RKO (cell line): ENCODE results near the gene WAC.
"Not testable (repeated sequence)": the region's sequence is repeated elsewhere in the genome, so short reads cannot be mapped to it uniquely, and the experiment has no call there.

ENCODE experiments used
- DNase-seq: peaks from one replicate; pipeline ENCODE4 v3.0.0-alpha.2; 2016; ENCODE audit warnings: low spot score

The WAC gene

GRCh38 chr10:28564905-28565304 is 32.0 kb downstream of the WAC start:
- DNase-seq: no peak

DNA sequence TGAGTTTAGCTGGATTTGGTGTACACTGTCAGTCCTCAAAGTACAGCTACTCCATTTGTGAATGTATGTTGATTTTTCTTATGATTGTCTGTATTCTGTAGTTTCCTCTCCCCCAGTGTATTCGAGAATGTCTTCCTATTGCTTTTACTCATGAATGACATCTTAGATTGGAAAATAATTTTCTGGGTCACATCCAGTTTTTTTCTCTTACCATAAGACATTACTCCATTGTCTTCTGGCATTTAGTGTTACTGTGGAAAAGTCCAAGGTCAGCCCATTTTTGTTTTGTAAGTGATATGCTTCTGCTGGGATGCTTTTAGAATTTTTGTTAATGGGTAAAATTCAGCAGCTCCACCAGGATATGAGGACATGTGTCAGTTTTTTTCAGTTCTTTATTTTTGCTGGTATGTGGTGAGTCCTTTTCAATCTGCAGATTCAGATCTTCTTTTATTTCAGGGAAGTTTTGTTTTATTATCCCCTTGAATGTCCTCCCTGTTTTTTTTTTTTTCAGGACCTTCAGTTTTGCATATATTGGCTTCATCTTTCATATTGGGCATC is 33.6 kb downstream of the WAC start:
- DNase-seq: no peak

DNA sequence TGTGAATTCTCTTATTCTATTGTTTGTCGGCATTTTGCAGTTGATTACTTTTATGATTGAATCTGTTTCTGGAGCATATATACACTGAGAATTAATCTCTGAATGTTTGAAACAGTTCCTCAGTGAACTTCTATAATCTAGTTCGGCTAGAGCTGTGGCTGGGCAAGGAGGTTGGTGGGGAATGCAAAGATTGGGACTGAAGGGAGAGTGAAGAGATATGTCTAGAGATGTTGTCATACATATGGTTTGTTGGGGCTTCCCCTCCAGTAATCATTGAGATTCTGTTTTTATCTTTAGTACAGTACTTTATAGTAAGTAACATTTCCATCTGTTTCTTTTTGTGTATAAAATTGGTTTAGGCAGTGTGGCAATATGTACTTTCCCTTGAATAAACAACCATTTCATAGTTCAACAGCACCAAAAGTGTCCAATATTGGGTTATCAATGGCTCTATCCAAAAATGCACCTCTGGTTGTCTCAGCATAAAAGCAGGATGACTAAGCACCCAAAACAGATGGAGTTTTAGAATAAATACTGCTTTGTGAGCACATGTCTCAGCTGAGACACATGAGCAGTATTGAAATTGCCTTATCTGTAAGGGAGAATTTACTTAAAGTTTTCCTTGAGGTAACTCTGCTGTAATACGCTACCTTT is 36.7 kb downstream of the WAC start:
- DNase-seq: no peak

DNA sequence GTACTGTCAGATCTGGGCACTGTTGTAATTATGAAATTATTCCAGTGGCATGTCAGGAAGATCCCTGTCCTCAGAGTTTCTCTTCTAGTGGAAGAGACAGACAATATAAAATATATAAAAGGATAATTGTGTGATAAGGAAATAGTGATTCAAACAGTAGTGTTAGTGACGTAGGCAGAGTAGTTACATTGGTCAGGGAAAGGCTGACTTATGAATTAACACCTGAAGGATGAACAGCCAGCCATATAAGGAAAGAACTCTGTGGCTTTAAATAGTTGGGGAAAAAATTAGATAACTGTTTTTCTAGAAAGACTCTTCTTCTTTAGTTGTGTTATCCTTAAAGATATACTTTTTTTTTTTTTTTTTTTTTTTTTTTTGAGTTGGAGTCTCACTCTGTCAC is 37.7 kb downstream of the WAC start:
- no peak for DNase-seq

DNA sequence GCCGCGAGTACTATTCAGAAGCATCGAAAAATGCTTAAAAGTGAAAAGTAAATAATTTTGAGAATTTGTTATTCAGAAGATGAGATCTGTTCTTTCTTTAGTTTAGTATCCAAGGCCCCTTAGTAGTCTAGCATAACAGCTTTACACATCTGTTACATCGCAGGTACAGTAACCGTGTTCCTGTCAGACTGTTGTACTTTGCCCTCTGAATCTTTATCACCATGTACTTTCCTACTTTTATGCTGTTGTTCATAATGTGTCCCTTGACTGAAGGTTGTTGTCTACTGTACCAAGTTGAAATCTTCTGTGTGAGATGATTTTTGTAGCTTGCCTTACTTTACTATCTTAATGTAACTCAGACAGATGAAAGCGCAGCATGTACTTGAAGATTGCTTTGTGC is 38.3 kb downstream of the WAC start:
- no peak for DNase-seq

GRCh38 chr10:28574214-28574613 is 41.3 kb downstream of the WAC start:
- DNase-seq: not testable (repeated sequence)

DNA sequence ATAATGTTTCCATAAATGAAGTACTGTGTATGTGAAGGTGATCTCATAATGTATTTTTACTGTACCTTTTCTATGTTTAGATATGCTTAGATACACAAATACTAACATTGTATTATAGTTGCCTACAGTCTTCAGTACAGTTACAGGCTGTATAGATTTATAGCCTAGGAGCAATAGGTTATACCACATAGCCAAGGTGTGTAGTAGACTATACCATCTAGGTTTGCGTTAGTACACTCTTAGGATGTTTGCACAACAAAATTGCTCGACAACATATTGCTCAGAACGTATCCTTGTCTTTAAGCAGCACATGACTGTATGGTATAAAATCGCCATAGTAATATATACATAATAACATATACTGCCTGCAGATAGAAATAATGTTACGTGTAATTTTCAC is 42.9 kb downstream of the WAC start:
- DNase-seq: no peak

DNA sequence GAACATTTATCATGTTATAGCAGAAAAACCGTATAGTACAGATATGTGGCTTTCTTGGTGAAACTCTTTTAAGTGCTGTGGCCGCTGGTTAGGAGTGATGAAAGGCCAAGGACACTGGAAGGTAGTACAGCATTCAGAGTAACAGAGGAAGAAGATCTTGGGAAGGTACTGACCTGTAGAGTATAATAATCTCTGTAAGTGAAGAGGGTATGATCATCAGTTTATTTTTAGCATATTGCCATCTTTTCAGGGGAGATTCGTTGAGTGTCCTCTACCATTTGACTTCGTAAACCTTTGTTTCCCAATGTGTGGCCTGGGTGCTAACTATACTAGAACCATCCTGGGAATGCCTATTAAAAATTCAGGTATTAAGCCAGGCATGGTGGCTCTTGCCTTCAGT is 44.6 kb downstream of the WAC start:
- no peak for DNase-seq

DNA sequence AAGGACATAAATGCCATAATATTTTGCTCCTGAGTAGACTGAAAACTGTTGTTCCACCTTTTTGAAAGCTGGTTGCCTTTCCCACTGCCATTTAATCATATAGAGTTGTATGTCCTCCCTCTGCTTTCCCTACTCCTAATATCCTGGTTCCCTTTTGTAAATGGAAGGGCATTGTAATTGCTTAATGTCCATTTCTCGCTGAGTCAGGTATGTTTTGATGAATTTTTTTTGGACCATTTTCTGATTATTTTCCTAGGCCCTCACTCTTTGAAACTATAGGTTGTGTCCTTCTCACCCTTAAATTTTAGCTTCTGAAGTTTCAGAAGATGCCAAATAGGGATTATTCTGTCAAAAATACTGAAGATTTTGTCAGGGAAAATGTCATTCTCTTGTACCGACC is 45.5 kb downstream of the WAC start:
- DNase-seq: no peak

- DNase-seq: no peak
Observed at GRCh38 chr10:28580825-28581224, 47.9 kb downstream of the WAC start.

DNA sequence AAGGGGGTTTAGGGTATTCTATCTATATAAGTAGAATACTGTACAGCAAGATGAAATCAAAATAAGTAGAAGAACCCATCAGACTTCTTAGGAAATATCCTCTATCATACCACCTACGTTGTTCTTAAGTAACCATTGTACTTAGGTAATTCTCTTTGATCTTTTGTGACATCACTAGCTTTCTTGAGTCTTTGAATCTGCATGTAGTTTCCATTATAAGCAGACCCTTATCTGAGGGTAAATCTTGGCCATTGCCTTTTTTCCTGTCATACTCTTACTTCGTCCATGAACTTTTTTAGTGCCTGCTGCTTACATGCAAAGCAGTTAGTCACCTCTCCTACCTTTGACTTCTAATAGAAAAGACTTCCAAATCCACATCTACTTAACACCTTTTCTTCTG is 49.0 kb downstream of the WAC start:
- no peak for DNase-seq

- no peak for DNase-seq
Observed at GRCh38 chr10:28585076-28585475, 52.2 kb downstream of the WAC start.

DNA sequence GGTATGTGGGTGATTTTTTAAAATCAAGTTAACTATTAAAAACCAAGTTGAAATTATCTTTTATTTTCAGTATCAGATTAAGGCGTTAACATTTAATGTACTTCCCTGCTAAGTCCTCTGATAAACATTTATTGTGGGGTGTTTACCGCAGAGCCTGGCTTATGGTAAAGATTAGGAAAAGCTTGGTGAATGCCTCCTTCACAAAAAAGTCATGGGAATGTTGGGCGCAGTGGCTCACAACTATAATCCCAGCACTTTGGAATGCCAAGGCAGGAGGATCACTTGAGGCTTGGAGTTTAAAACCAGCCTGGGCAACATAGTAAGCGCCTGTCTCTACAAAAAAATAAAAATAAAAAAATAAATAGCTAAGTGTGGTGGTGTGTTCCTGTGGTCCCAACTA is 53.3 kb downstream of the WAC start:
- DNase-seq: no peak

- DNase-seq: no peak
Observed at GRCh38 chr10:28587270-28587969, 54.5 kb downstream of the WAC start.

DNA sequence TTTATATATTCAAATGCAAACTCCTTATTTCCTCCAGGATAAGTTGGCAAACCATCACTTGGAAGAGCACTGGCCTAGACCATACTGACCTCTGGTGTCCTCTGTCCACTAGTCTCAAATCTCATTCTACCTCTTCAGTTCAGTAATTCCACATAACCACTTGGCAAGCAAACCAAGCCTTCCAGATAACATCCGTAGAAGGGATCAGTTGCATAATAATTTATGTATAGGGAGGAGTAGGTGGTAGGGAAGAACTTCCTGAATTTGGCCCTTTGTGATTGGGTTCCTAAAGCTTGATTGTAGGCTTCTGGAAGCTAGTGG is 55.0 kb downstream of the WAC start:
- peak; percentile 11 for DNase-seq

DNA sequence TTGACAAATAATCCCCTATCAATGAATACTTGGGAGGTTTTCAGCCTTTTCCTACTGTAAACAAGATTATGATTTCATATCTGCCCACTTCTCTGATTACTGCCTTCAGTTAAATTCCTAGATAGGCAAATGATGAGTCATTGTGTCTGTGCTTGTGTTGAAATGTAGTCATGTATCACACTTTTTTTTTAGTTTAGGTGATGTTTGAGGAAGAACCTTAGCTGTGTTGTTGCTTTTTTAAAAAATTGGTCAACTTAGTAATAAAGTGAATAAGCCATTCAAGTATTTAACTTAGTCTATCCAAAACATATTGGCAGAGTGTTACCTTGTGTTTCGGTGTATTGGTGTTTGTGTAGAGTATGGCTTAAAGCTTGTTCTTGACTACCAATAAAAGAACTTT is 60.0 kb downstream of the WAC start:
- DNase-seq: peak; percentile 78

GRCh38 chr10:28593811-28594210 is 60.9 kb downstream of the WAC start:
- no peak for DNase-seq

DNA sequence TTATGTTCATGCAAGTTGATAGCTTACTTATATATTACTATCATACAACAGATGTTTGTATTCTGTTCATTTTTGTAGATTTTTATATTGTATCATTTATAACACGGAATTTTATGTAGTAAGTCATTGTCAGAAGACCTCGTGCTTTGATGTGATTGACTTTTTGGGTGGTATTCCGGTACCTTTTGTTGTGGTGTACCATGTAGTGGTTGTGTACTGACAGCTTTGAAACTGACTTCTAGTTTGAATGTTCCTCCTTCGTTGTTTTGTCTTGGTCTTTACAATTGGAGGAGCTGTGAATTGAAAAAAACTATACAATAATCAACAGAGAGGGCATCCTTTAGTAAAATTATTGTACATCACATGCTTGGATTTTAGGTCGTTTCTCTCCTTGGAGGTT is 61.5 kb downstream of the WAC start:
- no peak for DNase-seq

- DNase-seq: no peak
Observed at GRCh38 chr10:28595613-28596012, 62.7 kb downstream of the WAC start.

DNA sequence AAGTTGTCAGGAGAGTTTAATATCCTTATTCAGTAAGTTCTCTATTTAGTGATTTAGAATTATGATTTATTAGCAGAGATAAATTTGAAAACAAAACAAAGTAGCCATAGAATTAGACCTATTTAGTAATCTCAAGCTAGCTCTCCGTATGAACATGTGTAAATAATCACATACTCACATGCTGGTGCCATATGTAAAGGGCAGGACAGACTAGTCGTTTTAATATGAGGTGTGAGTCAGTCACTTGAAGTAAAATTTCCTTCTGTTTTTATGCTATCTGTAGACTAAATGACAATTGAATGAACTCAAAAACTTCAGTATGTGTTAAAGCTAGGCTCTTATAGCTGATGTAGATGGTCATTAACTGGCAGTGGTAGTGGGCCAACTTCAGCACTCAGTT is 67.1 kb downstream of the WAC start:
- no peak for DNase-seq

GRCh38 chr10:28601012-28601411 is 68.1 kb downstream of the WAC start:
- DNase-seq: no peak

GRCh38 chr10:28604567-28605536 is 71.9 kb downstream of the WAC start:
- DNase-seq: no peak

GRCh38 chr10:28606568-28606967 is 73.7 kb downstream of the WAC start:
- DNase-seq: no peak
